OCI-LY3 (cell line): ENCODE results near the gene FBLIM1.
A peak's percentile ranks its signal among the peaks of the same experiment; 100 is the strongest.

Experiments used
- H2AFZ ChIP-seq: fragments of 200-600, 300-600 bp; shearing (Covaris generic); 2 replicates; pipeline ENCODE4 v1.6.0; 2014; ENCODE audit warnings: antibody characterized with exemption, low read depth, low read length
- H3K27ac ChIP-seq: fragments of 200-600, 300-600 bp; sonication (generic); 2 replicates; pipeline ENCODE4 v1.5.1; 2014; ENCODE audit warnings: mild to moderate bottlenecking, low read length, moderate library complexity, mixed read lengths
- H3K27me3 ChIP-seq: fragments of 200-600, 300-600 bp; sonication (generic); 2 replicates; pipeline ENCODE4 v1.6.1; 2014; ENCODE audit warnings: low read depth, low read length, mixed read lengths
- H3K36me3 ChIP-seq: fragments of 200-600, 300-600 bp; sonication (generic); replicated peaks from 2 replicates; pipeline ENCODE3; 2014; ENCODE audit warnings: low read depth, low read length, mixed read lengths
- H3K4me1 ChIP-seq: fragments of 300-600, 200-600 bp; sonication (generic); 2 replicates; pipeline ENCODE4 v1.6.1; 2014; ENCODE audit warnings: low read length, mixed read lengths
- H3K4me2 ChIP-seq: fragments of 200-600, 300-600 bp; sonication (generic); 2 replicates; pipeline ENCODE4 v1.6.1; 2014; ENCODE audit warnings: low read length, mixed read lengths
- H3K4me3 ChIP-seq: fragments of 300-600, 200-600 bp; sonication (generic); 2 replicates; pipeline ENCODE4 v1.5.1; 2014; ENCODE audit warnings: antibody characterized with exemption, mild to moderate bottlenecking, low read length, moderate library complexity
- H3K79me2 ChIP-seq: fragments of 300-600, 200-600 bp; shearing (Covaris generic); 2 replicates; pipeline ENCODE4 v1.6.1; 2014; ENCODE audit warnings: mild to moderate bottlenecking, low read length, mixed read lengths
- H3K9ac ChIP-seq: fragments of 300-600, 200-600 bp; shearing (Covaris generic); 2 replicates; pipeline ENCODE4 v1.6.0; 2014; ENCODE audit warnings: mild to moderate bottlenecking, low read length, moderate library complexity
- H3K9me3 ChIP-seq: fragments of 200-600, 300-600 bp; shearing (Covaris generic); 2 replicates; pipeline ENCODE4 v1.6.1; 2014; ENCODE audit warnings: low read length, mixed read lengths; ENCODE audit not compliant: insufficient read depth
- H4K20me1 ChIP-seq: fragments of 200-600, 300-600 bp; sonication (generic); 2 replicates; pipeline ENCODE4 v1.6.1; 2016; ENCODE audit warnings: low read length, mixed read lengths; ENCODE audit not compliant: insufficient read depth
- CTCF ChIP-seq: fragments of 200-600, 300-600 bp; sonication (generic); IDR thresholded peaks from 2 replicates; pipeline ENCODE4 v1.5.1; 2014; ENCODE audit warnings: antibody characterized with exemption, low read length, low read depth
- EZH2phosphoT487 ChIP-seq: fragments of 200-600 bp; shearing (Covaris generic); IDR thresholded peaks from 2 replicates; pipeline ENCODE4 v1.6.1; 2018; ENCODE audit warnings: antibody characterized with exemption, mixed run types, low read depth

FBLIM1 gene

DNA sequence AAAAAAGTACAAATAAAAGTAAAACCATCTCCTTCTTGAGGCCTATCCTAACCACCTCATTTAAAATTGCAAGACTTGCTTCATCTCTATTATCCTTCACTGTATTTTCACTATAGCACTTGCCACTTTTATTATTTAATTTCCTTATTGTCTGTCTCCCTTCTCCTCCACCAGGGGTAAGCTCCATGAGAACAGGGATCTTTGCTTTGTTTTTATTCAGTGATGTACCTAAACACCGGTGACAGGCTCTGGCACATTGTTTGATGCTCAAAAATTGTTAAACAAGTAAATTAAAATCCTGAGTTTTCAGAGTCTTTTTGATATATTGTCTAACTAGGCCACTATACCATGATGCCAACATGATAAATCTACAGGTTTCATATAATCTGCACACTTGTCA lies 71.7 kb downstream of the FBLIM1 start:
- TF ChIP-seq CTCF: no peak
- no peak for TF ChIP-seq EZH2phosphoT487
- no peak overlapping the region for H3K27ac ChIP-seq
- no peaks in the 10 kb centered on the region for H4K20me1 ChIP-seq
- H2AFZ ChIP-seq: no peak overlapping the region
- H3K36me3 ChIP-seq: peaks cover 3% of the 10 kb centered on the region
- H3K79me2 ChIP-seq: peaks cover 11% of the 10 kb centered on the region
- H3K9ac ChIP-seq: no peak overlapping the region
- H3K4me1 ChIP-seq: peaks cover 2% of the 10 kb centered on the region; the same call in 1 of the 2 replicates
- H3K4me3 ChIP-seq: no peak overlapping the region
- no peaks in the 10 kb centered on the region for H3K9me3 ChIP-seq
- H3K27me3 ChIP-seq: no peaks in the 10 kb centered on the region
- H3K4me2 ChIP-seq: no peak overlapping the region

DNA sequence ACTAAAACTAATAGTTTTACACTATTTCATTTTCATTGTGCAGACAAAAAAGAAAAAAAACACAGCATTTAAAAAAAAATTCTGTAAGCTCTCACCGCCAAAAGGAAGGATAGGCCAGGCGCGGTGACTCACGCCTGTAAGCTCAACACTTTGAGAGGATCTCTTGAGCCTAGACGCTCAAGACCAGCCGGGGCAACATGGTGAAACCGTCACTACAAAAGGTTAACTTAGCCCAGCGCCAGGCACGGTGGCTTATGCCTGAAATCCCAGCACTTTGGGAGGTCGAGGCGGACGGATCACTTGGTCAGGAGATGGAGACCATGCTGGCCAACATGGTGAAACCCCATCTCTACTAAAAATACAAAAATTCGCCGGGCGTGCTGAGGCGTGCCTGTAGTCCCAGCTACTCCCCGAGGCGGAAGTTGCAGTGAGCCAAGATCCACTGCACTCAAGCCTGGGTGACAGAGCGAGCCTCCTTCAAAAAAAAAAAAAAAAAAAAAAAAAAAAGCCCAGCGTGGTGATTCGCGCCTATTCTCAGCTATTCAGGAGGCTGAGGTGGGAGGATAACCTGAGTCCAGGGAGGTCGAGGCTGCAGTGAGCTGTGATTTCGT lies 74.6 kb downstream of the FBLIM1 start:
- Histone ChIP-seq H3K4me3 (peak overlapping the region; percentile 91), H3K9ac (peak overlapping the region; percentile 99), H3K4me2 (peak overlapping the region; percentile 83), H3K27me3 (no peaks in the 10 kb centered on the region), H3K4me1 (0 out of 2 replicates have a peak, but pooled peaks cover 5% of the 10 kb centered on the region), H3K27ac (peak overlapping the region; percentile 98), H3K9me3 (no peaks in the 10 kb centered on the region), H3K79me2 (peaks cover 11% of the 10 kb centered on the region), H2AFZ (peak overlapping the region; percentile 67), H4K20me1 (no peaks in the 10 kb centered on the region), H3K36me3 (peaks cover 3% of the 10 kb centered on the region)
- no peak for TF ChIP-seq CTCF
- TF ChIP-seq EZH2phosphoT487: no peak

DNA sequence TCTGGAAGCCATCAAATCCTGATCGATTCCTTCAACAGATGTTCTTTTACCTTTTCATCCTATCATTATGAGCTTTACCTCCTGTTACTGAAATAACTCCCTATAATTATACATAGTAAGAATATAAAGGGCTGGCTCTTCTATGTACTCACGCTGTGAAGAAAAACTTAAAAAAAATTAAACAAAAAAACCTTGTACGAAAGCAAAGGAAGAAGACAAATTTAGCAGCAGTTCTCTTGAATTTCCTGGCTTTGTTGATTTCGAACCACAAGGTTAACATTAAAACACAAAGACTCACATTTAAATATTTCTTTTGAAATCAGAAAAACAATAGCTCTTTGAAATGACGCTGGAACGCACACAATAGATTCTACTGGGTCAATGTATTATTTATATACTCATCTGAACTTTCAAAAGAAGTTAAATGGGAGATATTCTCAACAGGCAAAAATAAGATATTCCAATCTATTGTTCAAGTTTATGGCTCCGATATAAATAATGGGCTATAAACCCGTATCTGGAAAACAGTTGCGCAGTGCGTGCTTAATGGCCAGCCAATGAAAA lies 75.3 kb downstream of the FBLIM1 start:
- Histone ChIP-seq H3K27me3 (no peaks in the 10 kb centered on the region), H3K4me1 (0 out of 2 replicates have a peak, but pooled peaks cover 5% of the 10 kb centered on the region), H3K9ac (peak overlapping the region; percentile 99), H3K9me3 (no peaks in the 10 kb centered on the region), H3K36me3 (peaks cover 3% of the 10 kb centered on the region), H3K4me2 (peak overlapping the region; percentile 83), H3K4me3 (peak overlapping the region; percentile 91), H3K79me2 (peaks cover 11% of the 10 kb centered on the region), H2AFZ (0 out of 2 replicates have a peak overlapping the region, but pooled peaks have one; percentile 40), H4K20me1 (no peaks in the 10 kb centered on the region), H3K27ac (peak overlapping the region; percentile 98)
- TF ChIP-seq CTCF: no peak
- TF ChIP-seq EZH2phosphoT487: no peak

- Histone ChIP-seq H3K4me2 (peak overlapping the region; percentile 83), H3K9ac (peak overlapping the region; percentile 99), H3K27ac (peak overlapping the region; percentile 98), H3K4me3 (peak overlapping the region; percentile 91), H4K20me1 (no peaks in the 10 kb centered on the region), H2AFZ (no peak overlapping the region), H3K36me3 (peaks cover 3% of the 10 kb centered on the region), H3K9me3 (no peaks in the 10 kb centered on the region), H3K79me2 (peaks cover 11% of the 10 kb centered on the region), H3K4me1 (0 out of 2 replicates have a peak, but pooled peaks cover 5% of the 10 kb centered on the region), H3K27me3 (no peaks in the 10 kb centered on the region)
- no peak for TF ChIP-seq EZH2phosphoT487
- TF ChIP-seq CTCF: no peak
Observed at GRCh38 chr1:15834406-15835204, 76.0 kb downstream of the FBLIM1 start.
